ENCODE results near the gene HRNR. TPM values are rescaled to one million over a fixed set of nuclear protein-coding genes. Genes with fewer than 3 reads are reported as not detected.
"Not testable (repeated sequence)": the region's sequence is repeated elsewhere in the genome, so short reads cannot be mapped to it uniquely, and the experiment has no call there.

HRNR gene
- total RNA-seq, 4 donors from 2014 or later, result not detected

- TF ChIP-seq CTCF (IDR thresholded peaks at IDR 0.05), result no peak
- no peak for ATAC-seq (ENCODE audit: low FRiP score)
Measured at GRCh38 chr1:152228831-152229230, 4.8 kb upstream of the HRNR start.

GRCh38 chr1:152227310-152227928 lies 3.4 kb upstream of the HRNR start:
- ATAC-seq (ENCODE audit: low FRiP score) (no peak), DNase-seq (ENCODE audit: low spot score) (no peak)
- TF ChIP-seq CTCF (IDR thresholded peaks at IDR 0.05), result no peak

More at GRCh38 chr1:152228831-152229230, 4.8 kb upstream of the HRNR start:
- no peak for DNase-seq (ENCODE audit: low spot score)

- no peak for ATAC-seq (ENCODE audit: low FRiP score)
- TF ChIP-seq CTCF (IDR thresholded peaks at IDR 0.05), result no peak
- DNase-seq (ENCODE audit: low spot score), result no peak
Measured at GRCh38 chr1:152225678-152226077, 1.7 kb upstream of the HRNR start.

GRCh38 chr1:152220166-152221163 lies 3.5 kb downstream of the HRNR start:
- DNase-seq (ENCODE audit: low spot score), result no peak
- ATAC-seq (ENCODE audit: low FRiP score), result no peak
- TF ChIP-seq CTCF (IDR thresholded peaks at IDR 0.05), result no peak

GRCh38 chr1:152219438-152219837 lies 4.6 kb downstream of the HRNR start:
- not testable (repeated sequence) for ATAC-seq (ENCODE audit: low FRiP score); DNase-seq (ENCODE audit: low spot score)

- DNase-seq (ENCODE audit: low spot score), result no peak
- TF ChIP-seq CTCF (IDR thresholded peaks at IDR 0.05), result no peak
Measured at GRCh38 chr1:152218762-152219436, 5.1 kb downstream of the HRNR start.

GRCh38 chr1:152215604-152216003 lies 8.4 kb downstream of the HRNR start:
- ATAC-seq (ENCODE audit: low FRiP score); DNase-seq (ENCODE audit: low spot score): not testable (repeated sequence)

More at GRCh38 chr1:152218762-152219436, 5.1 kb downstream of the HRNR start:
- ATAC-seq (ENCODE audit: low FRiP score), result no peak

GRCh38 chr1:152214911-152215310 lies 9.1 kb downstream of the HRNR start:
- not testable (repeated sequence) for ATAC-seq (ENCODE audit: low FRiP score); DNase-seq (ENCODE audit: low spot score)

All from omental fat pad (tissue), 4 donors.